ENCODE results near the gene ZC3H12C. TPM values are rescaled to one million over a fixed set of nuclear protein-coding genes. Genes with fewer than 3 reads are reported as not detected.

Gene ZC3H12C
- total and polyA plus RNA-seq, 7 donors: 1.8 to 21.7 (median 16.4) TPM

GRCh38 chr11:110168033-110168803 lies 75.0 kb downstream of the ZC3H12C start:
- DNase-seq: no peak
- Histone ChIP-seq H3K9me3 (no peaks in the 10 kb centered on the region), H3K27ac (no peak overlapping the region), H3K4me1 (no peaks in the 10 kb centered on the region), H3K27me3 (no peaks in the 10 kb centered on the region), H3K4me3 (no peak overlapping the region), H3K36me3 (peaks cover 7 to 25% (median 16%) of the 10 kb centered on the region in 4 donors)
- TF ChIP-seq EP300 (IDR thresholded peaks at IDR 0.05) (no peak), POLR2AphosphoS5 (IDR thresholded peaks at IDR 0.05) (no peak), CTCF (IDR thresholded peaks at IDR 0.05) (no peak), POLR2A (IDR thresholded peaks at IDR 0.05) (no peak)
- intact Hi-C loops (cut with DNase I): no loop called here
- 80 to 89% methylated on average over 5 of the region's 5 CpGs for WGBS, 2 donors

GRCh38 chr11:110169738-110170137 lies 76.5 kb downstream of the ZC3H12C start:
- H3K4me3 ChIP-seq: no peak overlapping the region
- peaks cover 2 to 10% (median 9%) of the 10 kb centered on the region in 4 donors for H3K36me3 ChIP-seq
- no peaks in the 10 kb centered on the region for H3K27me3 ChIP-seq
- TF ChIP-seq POLR2AphosphoS5 (IDR thresholded peaks at IDR 0.05): no peak
- no peak for TF ChIP-seq POLR2A (IDR thresholded peaks at IDR 0.05)
- TF ChIP-seq EP300 (IDR thresholded peaks at IDR 0.05): no peak
- no peak for TF ChIP-seq CTCF (IDR thresholded peaks at IDR 0.05)
- 21 to 72% methylated on average over 2 of the region's 2 CpGs for WGBS, 2 donors
- no peak for DNase-seq
- no peak overlapping the region for H3K27ac ChIP-seq
- peaks cover 0 to 12% (median 8%) of the 10 kb centered on the region in 4 donors for H3K4me1 ChIP-seq
- intact Hi-C loops (cut with DNase I): no loop called here
- H3K9me3 ChIP-seq: no peaks in the 10 kb centered on the region

- intact Hi-C loops (cut with DNase I): no loop called here
Measured at GRCh38 chr11:110172468-110173065, 79.4 kb downstream of the ZC3H12C start.

GRCh38 chr11:110173811-110174644 lies 80.8 kb downstream of the ZC3H12C start:
- 8 to 13% methylated on average over 14 of the region's 14 CpGs for WGBS, 2 donors

More at GRCh38 chr11:110172468-110173065, 79.4 kb downstream of the ZC3H12C start:
- Histone ChIP-seq H3K27ac (no peak overlapping the region), H3K4me1 (peaks cover 0 to 28% (median 20%) of the 10 kb centered on the region in 4 donors), H3K27me3 (no peaks in the 10 kb centered on the region), H3K4me3 (no peak overlapping the region), H3K36me3 (no peaks in the 10 kb centered on the region), H3K9me3 (no peaks in the 10 kb centered on the region)
- no peak for TF ChIP-seq CTCF (IDR thresholded peaks at IDR 0.05)
- TF ChIP-seq POLR2AphosphoS5 (IDR thresholded peaks at IDR 0.05): no peak
- no peak for TF ChIP-seq POLR2A (IDR thresholded peaks at IDR 0.05)
- TF ChIP-seq EP300 (IDR thresholded peaks at IDR 0.05): no peak
- no peak for DNase-seq
- 84 to 95% methylated on average over 11 of the region's 11 CpGs for WGBS, 2 donors

More at GRCh38 chr11:110173811-110174644, 80.8 kb downstream of the ZC3H12C start:
- no peaks in the 10 kb centered on the region for H3K27me3 ChIP-seq
- no peak overlapping the region for H3K4me3 ChIP-seq
- H3K9me3 ChIP-seq: no peaks in the 10 kb centered on the region
- intact Hi-C loops (cut with DNase I): no loop called here
- H3K36me3 ChIP-seq: no peaks in the 10 kb centered on the region
- TF ChIP-seq POLR2A (IDR thresholded peaks at IDR 0.05) (no peak), POLR2AphosphoS5 (IDR thresholded peaks at IDR 0.05) (no peak), EP300 (IDR thresholded peaks at IDR 0.05) (no peak), CTCF (IDR thresholded peaks at IDR 0.05) (peak in 3 of 4 experiments; percentile 37 to 67 (median 58))
- H3K4me1 ChIP-seq: peaks cover 0 to 28% (median 20%) of the 10 kb centered on the region in 4 donors
- H3K27ac ChIP-seq: peak overlapping the region in 1 of 4 donors; percentile 27
- peak; percentile 74 for DNase-seq
